A549 (cell line): Measurements from ENCODE around the gene TMEM119.

ENCODE experiments used
- BHLHE40 ChIP-seq: IDR thresholded peaks from 2 replicates; pipeline ENCODE4 v1.6.1; 2012; ENCODE audit warnings: low read depth, low read length, inconsistent platforms
- SREBF2 ChIP-seq: fragments of 450-650 bp; IDR thresholded peaks from 2 replicates; pipeline ENCODE4 v1.6.1; 2014; ENCODE audit warnings: mild to moderate bottlenecking, moderate library complexity
- ZNF302 ChIP-seq: fragments of 250-450 bp; sonication (Bioruptor Pico); IDR thresholded peaks from 2 replicates; pipeline ENCODE4 v1.9.0; 2021; ENCODE audit warnings: inconsistent platforms, mild to moderate bottlenecking, moderate library complexity
- TF ChIP-seq, protein P1 (sequence below): fragments of >200 bp; sonication (Bioruptor Twin); formaldehyde crosslinking; IDR thresholded peaks from 3 replicates; pipeline ENCODE4 v1.5.1; 2016

- TF ChIP-seq, protein P1, sequence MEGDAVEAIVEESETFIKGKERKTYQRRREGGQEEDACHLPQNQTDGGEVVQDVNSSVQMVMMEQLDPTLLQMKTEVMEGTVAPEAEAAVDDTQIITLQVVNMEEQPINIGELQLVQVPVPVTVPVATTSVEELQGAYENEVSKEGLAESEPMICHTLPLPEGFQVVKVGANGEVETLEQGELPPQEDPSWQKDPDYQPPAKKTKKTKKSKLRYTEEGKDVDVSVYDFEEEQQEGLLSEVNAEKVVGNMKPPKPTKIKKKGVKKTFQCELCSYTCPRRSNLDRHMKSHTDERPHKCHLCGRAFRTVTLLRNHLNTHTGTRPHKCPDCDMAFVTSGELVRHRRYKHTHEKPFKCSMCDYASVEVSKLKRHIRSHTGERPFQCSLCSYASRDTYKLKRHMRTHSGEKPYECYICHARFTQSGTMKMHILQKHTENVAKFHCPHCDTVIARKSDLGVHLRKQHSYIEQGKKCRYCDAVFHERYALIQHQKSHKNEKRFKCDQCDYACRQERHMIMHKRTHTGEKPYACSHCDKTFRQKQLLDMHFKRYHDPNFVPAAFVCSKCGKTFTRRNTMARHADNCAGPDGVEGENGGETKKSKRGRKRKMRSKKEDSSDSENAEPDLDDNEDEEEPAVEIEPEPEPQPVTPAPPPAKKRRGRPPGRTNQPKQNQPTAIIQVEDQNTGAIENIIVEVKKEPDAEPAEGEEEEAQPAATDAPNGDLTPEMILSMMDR, result peak; percentile 33
- TF ChIP-seq ZNF302 (CRISPR knock-in tag) (no peak), SREBF2 (no peak), BHLHE40 (no peak)
These were observed 14.1 kb upstream of the TMEM119 start for GRCh38 chr12:108611884-108612415.
